Measurements from ENCODE around the gene MYO18A. TPM values are rescaled to one million over a fixed set of nuclear protein-coding genes. Genes with fewer than 3 reads are reported as not detected.

The MYO18A gene
- total RNA-seq, 1 donor from 2014 or later = 79.9 TPM

GRCh38 chr17:29078183-29079045 lies 101.8 kb downstream of the MYO18A start:
- Mint-ChIP-seq H3K27me3 (ENCODE audit: unreplicated experiment) (peaks cover 16% of the 10 kb centered on the region), H3K4me3 (ENCODE audit: unreplicated experiment) (no peak overlapping the region), H3K36me3 (ENCODE audit: low read depth, unreplicated experiment) (peaks cover 25% of the 10 kb centered on the region), H3K9me3 (ENCODE audit: unreplicated experiment) (no peaks in the 10 kb centered on the region), H3K27ac (ENCODE audit: unreplicated experiment) (no peak overlapping the region), H3K4me1 (ENCODE audit: unreplicated experiment) (no peaks in the 10 kb centered on the region)
- no peak for DNase-seq (ENCODE audit: low spot score)
- TF ChIP-seq CTCF (IDR thresholded peaks at IDR 0.05; ENCODE audit: unreplicated experiment) = no peak

DNA sequence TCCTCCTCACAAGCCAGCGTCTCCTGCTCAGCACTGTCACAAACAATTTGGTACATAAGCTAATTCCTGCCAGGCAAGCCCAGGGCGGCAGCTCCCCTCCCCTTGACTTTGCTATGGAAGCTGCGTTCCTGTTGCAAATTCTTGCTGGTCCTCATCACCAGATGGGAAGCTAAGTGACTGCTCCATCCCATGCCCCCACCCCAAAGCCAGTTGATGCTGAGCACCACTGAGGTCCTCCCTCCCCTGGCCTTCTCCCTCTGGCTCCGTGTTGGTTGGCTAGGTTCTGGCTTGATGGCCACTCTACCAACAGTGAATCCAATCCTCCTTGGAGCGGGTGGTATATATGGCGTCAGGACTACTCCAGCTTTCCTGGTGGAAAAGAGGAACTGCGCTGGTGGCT lies 102.9 kb downstream of the MYO18A start:
- Mint-ChIP-seq H3K9me3 (ENCODE audit: unreplicated experiment) (no peaks in the 10 kb centered on the region), H3K4me1 (ENCODE audit: unreplicated experiment) (peaks cover 3% of the 10 kb centered on the region), H3K27me3 (ENCODE audit: unreplicated experiment) (peaks cover 17% of the 10 kb centered on the region), H3K4me3 (ENCODE audit: unreplicated experiment) (no peak overlapping the region), H3K36me3 (ENCODE audit: low read depth, unreplicated experiment) (peaks cover 25% of the 10 kb centered on the region), H3K27ac (ENCODE audit: unreplicated experiment) (no peak overlapping the region)
- no peak for DNase-seq (ENCODE audit: low spot score)
- no peak for TF ChIP-seq CTCF (IDR thresholded peaks at IDR 0.05; ENCODE audit: unreplicated experiment)

GRCh38 chr17:29076722-29077121 lies 103.5 kb downstream of the MYO18A start:
- Mint-ChIP-seq H3K9me3 (ENCODE audit: unreplicated experiment) (no peaks in the 10 kb centered on the region), H3K27me3 (ENCODE audit: unreplicated experiment) (peaks cover 17% of the 10 kb centered on the region), H3K4me1 (ENCODE audit: unreplicated experiment) (peaks cover 3% of the 10 kb centered on the region), H3K4me3 (ENCODE audit: unreplicated experiment) (no peak overlapping the region), H3K36me3 (ENCODE audit: low read depth, unreplicated experiment) (peaks cover 24% of the 10 kb centered on the region), H3K27ac (ENCODE audit: unreplicated experiment) (no peak overlapping the region)
- DNase-seq (ENCODE audit: low spot score) = no peak
- no peak for TF ChIP-seq CTCF (IDR thresholded peaks at IDR 0.05; ENCODE audit: unreplicated experiment)

- no peak for TF ChIP-seq CTCF (IDR thresholded peaks at IDR 0.05; ENCODE audit: unreplicated experiment)
- Mint-ChIP-seq H3K27ac (ENCODE audit: unreplicated experiment) (no peak overlapping the region), H3K36me3 (ENCODE audit: low read depth, unreplicated experiment) (peaks cover 18% of the 10 kb centered on the region), H3K4me3 (ENCODE audit: unreplicated experiment) (no peak overlapping the region), H3K9me3 (ENCODE audit: unreplicated experiment) (no peaks in the 10 kb centered on the region), H3K4me1 (ENCODE audit: unreplicated experiment) (peaks cover 3% of the 10 kb centered on the region), H3K27me3 (ENCODE audit: unreplicated experiment) (peaks cover 17% of the 10 kb centered on the region)
- no peak for DNase-seq (ENCODE audit: low spot score)
Observed at GRCh38 chr17:29076087-29076486, 104.1 kb downstream of the MYO18A start.

GRCh38 chr17:29074488-29074887 lies 105.7 kb downstream of the MYO18A start:
- no peak overlapping the region for H3K27ac Mint-ChIP-seq (ENCODE audit: unreplicated experiment)
- H3K27me3 Mint-ChIP-seq (ENCODE audit: unreplicated experiment) = peaks cover 15% of the 10 kb centered on the region
- peaks cover 14% of the 10 kb centered on the region for H3K36me3 Mint-ChIP-seq (ENCODE audit: low read depth, unreplicated experiment)
- no peaks in the 10 kb centered on the region for H3K9me3 Mint-ChIP-seq (ENCODE audit: unreplicated experiment)
- TF ChIP-seq CTCF (IDR thresholded peaks at IDR 0.05; ENCODE audit: unreplicated experiment) = no peak
- DNase-seq (ENCODE audit: low spot score) = no peak
- peaks cover 3% of the 10 kb centered on the region for H3K4me1 Mint-ChIP-seq (ENCODE audit: unreplicated experiment)
- H3K4me3 Mint-ChIP-seq (ENCODE audit: unreplicated experiment) = no peak overlapping the region
